Measurements from ENCODE around the gene PPP1R26. TPM values are rescaled to one million over a fixed set of nuclear protein-coding genes. Genes with fewer than 3 reads are reported as not detected.

The PPP1R26 gene
- total RNA-seq, 1 donor from 2014 or later = 6.7 TPM

DNA sequence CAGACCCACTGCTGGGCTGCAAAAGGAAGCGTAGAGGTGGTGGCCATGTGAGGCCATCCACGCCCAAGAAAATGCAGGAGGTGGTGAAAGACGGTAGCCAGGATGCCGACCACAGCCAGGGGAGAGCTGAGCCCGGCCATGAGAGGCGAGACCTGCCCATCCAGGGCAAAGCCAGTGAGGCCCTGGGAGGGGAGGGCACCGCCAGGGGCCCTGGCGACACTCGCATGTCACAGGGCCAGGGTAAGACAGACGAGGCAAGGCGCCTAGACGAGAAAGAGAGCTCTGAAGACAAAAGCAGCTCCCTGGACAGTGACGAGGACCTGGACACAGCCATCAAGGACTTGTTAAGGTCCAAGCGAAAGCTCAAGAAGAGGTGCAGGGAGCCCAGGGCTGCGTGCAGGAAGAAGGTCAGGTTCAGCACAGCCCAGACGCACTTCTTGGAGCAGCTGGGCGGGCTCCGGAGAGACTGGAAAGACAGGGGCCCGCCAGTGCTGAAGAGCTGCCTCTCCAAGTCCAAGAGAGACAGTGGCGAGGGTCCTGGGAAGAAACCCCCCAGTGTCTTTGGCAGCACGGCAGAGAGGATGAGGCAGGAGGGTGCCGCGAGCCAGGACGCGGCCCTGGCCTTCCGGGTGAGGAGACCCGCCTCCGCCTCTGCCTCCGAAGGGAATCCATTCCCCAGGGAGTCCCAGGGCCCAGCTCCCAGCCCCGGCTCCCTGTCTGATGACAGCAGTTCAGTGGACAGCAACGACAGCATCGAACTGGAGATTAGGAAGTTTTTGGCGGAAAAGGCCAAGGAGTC is 6.9 kb downstream of the PPP1R26 start:
- H3K4me1 Mint-ChIP-seq = peaks cover 2% of the 10 kb centered on the region
- CTCF ChIA-PET = interaction anchor here (1.2 kb wide), 1 partner anchor 18 kb away, joined by 6 read pairs; no protein-coding TSS in a partner anchor

DNA sequence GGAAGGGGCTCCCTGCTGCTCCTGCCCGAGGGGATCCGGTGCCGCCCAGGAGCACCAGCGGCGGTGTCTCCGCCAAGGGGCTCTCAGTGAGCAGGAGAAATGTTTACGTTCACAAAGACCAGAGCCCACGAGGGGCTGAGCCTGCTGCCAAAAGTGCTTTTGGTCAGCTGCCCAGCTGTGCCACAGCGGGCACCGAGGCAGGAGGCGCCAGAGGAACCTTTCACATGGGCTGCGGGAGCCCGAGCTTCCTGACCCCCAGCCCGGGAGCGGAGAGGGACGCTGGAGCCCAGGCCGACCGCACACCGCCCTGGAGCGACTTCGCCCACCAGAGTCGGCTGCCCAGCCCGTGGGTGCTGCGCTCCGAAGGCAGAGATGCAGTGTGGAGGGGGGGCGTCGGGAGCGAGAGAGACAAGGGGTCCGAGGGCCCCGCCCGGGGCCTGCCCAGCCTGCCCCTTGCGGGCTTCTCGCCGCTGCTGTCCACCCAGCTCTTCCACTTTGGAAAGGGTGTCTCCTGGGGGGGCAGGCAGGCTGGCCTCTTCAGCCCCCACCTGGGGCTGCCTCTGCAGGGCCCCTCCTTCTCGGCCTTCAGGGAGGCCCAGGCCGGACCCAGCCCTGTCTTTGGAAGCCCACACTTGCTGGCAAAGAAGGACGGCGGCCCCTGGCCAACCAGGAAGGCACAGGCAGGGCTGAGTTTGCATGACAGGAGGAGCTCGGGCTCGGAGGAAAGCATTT is 7.9 kb downstream of the PPP1R26 start:
- Mint-ChIP-seq H3K36me3 (ENCODE audit: low read depth) (peaks cover 6% of the 10 kb centered on the region), H3K27ac (no peak overlapping the region), H3K27me3 (peaks cover 2% of the 10 kb centered on the region), H3K4me1 (no peaks in the 10 kb centered on the region), H3K9me3 (no peaks in the 10 kb centered on the region), H3K4me3 (no peak overlapping the region)
- no peak for TF ChIP-seq CTCF (IDR thresholded peaks at IDR 0.05)
- ATAC-seq (ENCODE audit: low read depth) (no peak), DNase-seq (no peak)
- CTCF ChIA-PET = no interaction called here
- POLR2A ChIA-PET = no interaction called here
- intact Hi-C loops (cut with micrococcal nuclease) = no loop called here

More for the DNA sequence above, 6.9 kb downstream of the PPP1R26 start:
- TF ChIP-seq CTCF (IDR thresholded peaks at IDR 0.05) = no peak
- ATAC-seq (ENCODE audit: low read depth) (no peak), DNase-seq (no peak)
- POLR2A ChIA-PET = no interaction called here
- intact Hi-C loops (cut with micrococcal nuclease) = no loop called here
- Mint-ChIP-seq H3K4me3 (no peak overlapping the region), H3K36me3 (ENCODE audit: low read depth) (peaks cover 6% of the 10 kb centered on the region), H3K9me3 (no peaks in the 10 kb centered on the region), H3K27ac (no peak overlapping the region), H3K27me3 (peaks cover 2% of the 10 kb centered on the region)

GRCh38 chr9:135488013-135488330 is 8.4 kb downstream of the PPP1R26 start:
- CTCF ChIA-PET = no interaction called here
- DNase-seq = no peak
- Mint-ChIP-seq H3K36me3 (ENCODE audit: low read depth) (peaks cover 6% of the 10 kb centered on the region), H3K4me3 (no peak overlapping the region), H3K27ac (no peak overlapping the region), H3K9me3 (no peaks in the 10 kb centered on the region), H3K4me1 (no peaks in the 10 kb centered on the region), H3K27me3 (peaks cover 2% of the 10 kb centered on the region)
- intact Hi-C loops (cut with micrococcal nuclease) = no loop called here
- no peak for TF ChIP-seq CTCF (IDR thresholded peaks at IDR 0.05)
- ATAC-seq (ENCODE audit: low read depth) = no peak
- POLR2A ChIA-PET = no interaction called here

DNA sequence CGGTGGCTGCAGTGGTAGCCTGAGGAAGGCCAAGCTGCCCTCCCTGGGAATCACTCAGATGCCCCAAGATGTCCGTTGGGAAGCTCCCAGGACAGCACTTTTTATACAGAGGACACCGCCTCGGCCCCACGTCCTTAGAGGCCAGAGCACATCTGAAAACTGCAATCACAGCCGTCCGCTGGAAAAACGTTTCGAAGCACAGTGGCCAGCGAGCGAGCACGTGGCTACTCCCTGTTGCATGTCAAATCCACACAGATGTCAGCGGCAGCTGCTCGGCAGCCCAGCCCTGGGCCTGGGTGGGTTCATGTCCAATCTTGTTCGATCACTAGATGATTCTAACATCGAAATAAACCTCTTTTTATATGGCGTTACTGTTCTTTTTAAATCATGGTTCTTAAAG is 8.9 kb downstream of the PPP1R26 start:
- H3K27ac Mint-ChIP-seq = no peak overlapping the region
- no peak overlapping the region for H3K4me3 Mint-ChIP-seq
- H3K9me3 Mint-ChIP-seq = no peaks in the 10 kb centered on the region
- peaks cover 2% of the 10 kb centered on the region for H3K27me3 Mint-ChIP-seq
- ATAC-seq (ENCODE audit: low read depth) (no peak), DNase-seq (no peak)
- no peaks in the 10 kb centered on the region for H3K4me1 Mint-ChIP-seq
- ChIA-PET POLR2A (no interaction called here), CTCF (no interaction called here)
- H3K36me3 Mint-ChIP-seq (ENCODE audit: low read depth) = peaks cover 6% of the 10 kb centered on the region
- intact Hi-C loops (cut with micrococcal nuclease) = no loop called here
- TF ChIP-seq CTCF (IDR thresholded peaks at IDR 0.05) = no peak

DNA sequence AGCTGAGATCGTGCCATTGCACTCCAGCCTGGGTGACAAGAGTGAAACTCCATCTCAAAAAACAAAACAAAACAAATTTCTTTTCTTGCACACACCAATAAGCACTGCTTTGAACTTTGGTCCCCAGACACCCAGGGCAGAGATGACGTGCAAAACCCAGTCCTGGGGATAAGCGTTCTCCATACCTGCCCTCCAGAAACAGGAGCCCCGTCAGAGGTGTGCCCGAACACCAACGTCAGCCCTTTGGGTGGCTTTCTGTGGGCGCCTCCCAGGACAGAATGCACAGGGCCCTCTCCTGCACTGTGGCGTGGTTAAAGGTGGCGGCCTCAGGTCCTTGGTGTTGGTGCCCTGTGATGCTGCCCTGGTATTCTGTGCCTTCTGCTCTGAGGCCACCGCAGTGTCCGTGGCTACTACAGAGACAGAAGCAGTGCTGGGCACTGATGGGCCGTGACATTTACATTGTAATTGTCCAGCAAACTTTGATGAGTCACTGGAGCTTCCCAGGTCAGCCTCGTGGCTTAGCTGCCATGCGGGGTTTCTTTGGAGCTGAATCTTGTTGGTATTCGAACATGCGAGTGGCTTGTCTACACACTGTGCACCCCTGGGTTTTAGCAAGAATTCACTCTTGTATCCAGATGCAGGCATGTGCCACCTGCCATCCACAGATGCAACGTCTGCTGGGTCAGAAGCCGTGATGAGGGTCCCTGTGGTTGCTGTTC is 9.8 kb downstream of the PPP1R26 start:
- POLR2A ChIA-PET = no interaction called here
- intact Hi-C loops (cut with micrococcal nuclease) = no loop called here
- ATAC-seq (ENCODE audit: low read depth) (no peak), DNase-seq (no peak)
- H3K4me3 Mint-ChIP-seq = no peak overlapping the region
- H3K27ac Mint-ChIP-seq = no peak overlapping the region
- peaks cover 6% of the 10 kb centered on the region for H3K36me3 Mint-ChIP-seq (ENCODE audit: low read depth)
- H3K4me1 Mint-ChIP-seq = no peaks in the 10 kb centered on the region
- CTCF ChIA-PET = no interaction called here
- H3K27me3 Mint-ChIP-seq = no peaks in the 10 kb centered on the region
- no peak for TF ChIP-seq CTCF (IDR thresholded peaks at IDR 0.05)
- no peaks in the 10 kb centered on the region for H3K9me3 Mint-ChIP-seq
